ENCODE data around the gene RHOBTB3.

Gene RHOBTB3, protein sequence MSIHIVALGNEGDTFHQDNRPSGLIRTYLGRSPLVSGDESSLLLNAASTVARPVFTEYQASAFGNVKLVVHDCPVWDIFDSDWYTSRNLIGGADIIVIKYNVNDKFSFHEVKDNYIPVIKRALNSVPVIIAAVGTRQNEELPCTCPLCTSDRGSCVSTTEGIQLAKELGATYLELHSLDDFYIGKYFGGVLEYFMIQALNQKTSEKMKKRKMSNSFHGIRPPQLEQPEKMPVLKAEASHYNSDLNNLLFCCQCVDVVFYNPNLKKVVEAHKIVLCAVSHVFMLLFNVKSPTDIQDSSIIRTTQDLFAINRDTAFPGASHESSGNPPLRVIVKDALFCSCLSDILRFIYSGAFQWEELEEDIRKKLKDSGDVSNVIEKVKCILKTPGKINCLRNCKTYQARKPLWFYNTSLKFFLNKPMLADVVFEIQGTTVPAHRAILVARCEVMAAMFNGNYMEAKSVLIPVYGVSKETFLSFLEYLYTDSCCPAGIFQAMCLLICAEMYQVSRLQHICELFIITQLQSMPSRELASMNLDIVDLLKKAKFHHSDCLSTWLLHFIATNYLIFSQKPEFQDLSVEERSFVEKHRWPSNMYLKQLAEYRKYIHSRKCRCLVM

DNA sequence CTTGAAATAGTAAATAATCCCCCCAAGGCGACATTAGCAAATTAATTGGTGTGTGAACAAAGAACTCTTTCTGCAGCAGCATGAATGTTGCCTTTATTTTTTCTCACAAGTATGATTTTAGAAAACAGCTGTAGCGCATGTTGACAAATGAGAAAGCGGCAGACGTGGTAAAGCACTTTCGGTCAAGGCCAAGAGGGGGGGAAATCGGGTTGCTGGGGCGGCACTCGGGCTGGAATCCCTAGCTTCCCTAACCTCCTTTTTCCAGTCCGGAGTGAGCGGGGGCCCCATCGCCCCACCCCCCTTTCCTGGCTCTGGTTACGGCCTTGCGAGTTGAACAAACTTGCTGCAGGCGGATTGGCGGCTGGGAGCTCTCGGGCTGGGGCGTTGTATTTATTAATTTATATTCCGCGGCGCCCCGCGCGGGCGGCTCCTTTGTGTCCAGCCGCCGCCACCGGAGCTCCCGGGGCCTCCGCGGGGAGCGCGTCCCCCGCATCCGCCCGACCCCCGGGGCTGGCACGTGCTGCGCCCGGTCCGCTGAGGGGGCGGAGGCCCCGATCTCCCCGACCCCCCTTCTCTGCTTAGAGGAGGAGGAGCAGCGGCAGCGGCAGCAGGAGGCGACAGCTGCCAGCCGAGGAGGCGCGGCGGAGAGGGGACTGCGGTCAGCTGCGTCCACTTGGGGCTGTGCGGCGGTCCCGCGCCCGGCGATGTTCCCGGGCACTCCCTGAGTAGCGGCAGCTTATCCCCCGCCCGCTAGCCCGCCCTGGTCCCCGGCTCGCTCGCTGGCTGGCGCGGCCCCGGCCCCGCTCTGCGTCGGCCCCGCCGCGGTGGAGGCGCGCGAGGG, at the start of gene RHOBTB3:
Gene RHOBTB3 (plus strand): TSS at position 607 of the 841 bp plus-strand sequence. CDS start 347 bp downstream, outside the sequence.
- ATAC-seq, result peak; percentile 69
- TF ChIP-seq ISL1 (CRISPR knock-in tag; IDR thresholded peaks at IDR 0.05) (0 out of 2 replicates have a peak, but pooled peaks have one; percentile 10), TCF4 (CRISPR knock-in tag; IDR thresholded peaks at IDR 0.05; ENCODE audit: borderline replicate concordance) (peak; percentile 37; the same call in 1 of the 2 replicates), ARNTL (CRISPR knock-in tag; IDR thresholded peaks at IDR 0.05; ENCODE audit: borderline replicate concordance, low read depth) (peak; percentile 71; the same call in 1 of the 2 replicates), PPARA (CRISPR knock-in tag; IDR thresholded peaks at IDR 0.05; ENCODE audit: borderline replicate concordance) (no peak), PATZ1 (CRISPR knock-in tag; IDR thresholded peaks at IDR 0.05; ENCODE audit: borderline replicate concordance) (peak; percentile 96; the same call in 1 of the 2 replicates), ZNF70 (CRISPR knock-in tag; IDR thresholded peaks at IDR 0.05) (0 out of 2 replicates have a peak, but pooled peaks have one; percentile 6)

DNA sequence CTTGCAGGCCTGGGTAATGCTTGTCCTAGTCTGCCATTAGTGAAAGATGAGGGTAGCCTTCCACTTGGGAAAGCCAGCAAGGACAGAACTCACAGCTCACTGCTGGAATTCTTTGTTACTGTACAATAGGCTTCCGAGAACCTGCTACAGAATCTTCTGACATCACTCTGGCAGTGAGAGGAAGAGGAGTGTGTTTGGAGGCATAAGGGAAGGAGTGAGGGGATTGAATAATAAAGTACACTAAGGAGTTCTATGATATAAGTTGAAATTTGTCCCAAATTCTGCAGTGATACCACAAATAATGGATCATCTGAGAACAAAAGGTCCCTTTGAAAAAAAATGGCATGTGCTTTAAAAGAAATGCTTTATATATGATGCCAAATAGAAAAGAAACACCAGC, 48.2 kb upstream of the RHOBTB3 start, which contains the start of gene SPATA9:
Gene SPATA9 (minus strand): TSS at position 101 of the 400 bp plus-strand sequence. CDS start 137 bp downstream, outside the sequence.
- no peak for ATAC-seq
- TF ChIP-seq PPARA (CRISPR knock-in tag; IDR thresholded peaks at IDR 0.05; ENCODE audit: borderline replicate concordance), result no peak
- TF ChIP-seq, protein P1, sequence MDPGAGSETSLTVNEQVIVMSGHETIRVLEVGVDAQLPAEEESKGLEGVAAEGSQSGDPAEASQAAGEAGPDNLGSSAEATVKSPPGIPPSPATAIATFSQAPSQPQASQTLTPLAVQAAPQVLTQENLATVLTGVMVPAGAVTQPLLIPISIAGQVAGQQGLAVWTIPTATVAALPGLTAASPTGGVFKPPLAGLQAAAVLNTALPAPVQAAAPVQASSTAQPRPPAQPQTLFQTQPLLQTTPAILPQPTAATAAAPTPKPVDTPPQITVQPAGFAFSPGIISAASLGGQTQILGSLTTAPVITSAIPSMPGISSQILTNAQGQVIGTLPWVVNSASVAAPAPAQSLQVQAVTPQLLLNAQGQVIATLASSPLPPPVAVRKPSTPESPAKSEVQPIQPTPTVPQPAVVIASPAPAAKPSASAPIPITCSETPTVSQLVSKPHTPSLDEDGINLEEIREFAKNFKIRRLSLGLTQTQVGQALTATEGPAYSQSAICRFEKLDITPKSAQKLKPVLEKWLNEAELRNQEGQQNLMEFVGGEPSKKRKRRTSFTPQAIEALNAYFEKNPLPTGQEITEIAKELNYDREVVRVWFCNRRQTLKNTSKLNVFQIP (CRISPR knock-in tag; IDR thresholded peaks at IDR 0.05; ENCODE audit: borderline replicate concordance, low read depth), result no peak
- no peak for TF ChIP-seq TCF4 (CRISPR knock-in tag; IDR thresholded peaks at IDR 0.05; ENCODE audit: borderline replicate concordance)
- TF ChIP-seq BACH2 (CRISPR knock-in tag; IDR thresholded peaks at IDR 0.05; ENCODE audit: borderline replicate concordance), result no peak
- no peak for TF ChIP-seq ZNF565 (CRISPR knock-in tag; conservative IDR thresholded peaks at IDR 0.05; ENCODE audit: low read depth)
- TF ChIP-seq TOX (CRISPR knock-in tag; IDR thresholded peaks at IDR 0.05; ENCODE audit: borderline replicate concordance), result no peak
- TF ChIP-seq OSR1 (CRISPR knock-in tag; IDR thresholded peaks at IDR 0.05), result no peak
- no peak for TF ChIP-seq ZC3H10 (CRISPR knock-in tag; IDR thresholded peaks at IDR 0.05)
- TF ChIP-seq ZNF8 (CRISPR knock-in tag; IDR thresholded peaks at IDR 0.05), result no peak
- TF ChIP-seq ARNTL (CRISPR knock-in tag; IDR thresholded peaks at IDR 0.05; ENCODE audit: borderline replicate concordance, low read depth), result no peak

GRCh38 chr5:95684361-95684760, 46.8 kb upstream of the RHOBTB3 start:
- TF ChIP-seq CREB5 (CRISPR knock-in tag; IDR thresholded peaks at IDR 0.05; ENCODE audit: low read depth), result no peak
- no peak for TF ChIP-seq ZNF565 (CRISPR knock-in tag; conservative IDR thresholded peaks at IDR 0.05; ENCODE audit: low read depth)
- no peak for TF ChIP-seq OSR1 (CRISPR knock-in tag; IDR thresholded peaks at IDR 0.05)
- ATAC-seq, result no peak

- TF ChIP-seq SNAI2 (CRISPR knock-in tag; IDR thresholded peaks at IDR 0.05) (no peak), GLIS3 (CRISPR knock-in tag; IDR thresholded peaks at IDR 0.05) (no peak), ZNF8 (CRISPR knock-in tag; IDR thresholded peaks at IDR 0.05) (no peak), ZC3H10 (CRISPR knock-in tag; IDR thresholded peaks at IDR 0.05) (no peak), CSDC2 (CRISPR knock-in tag; IDR thresholded peaks at IDR 0.05) (no peak), CREB5 (CRISPR knock-in tag; IDR thresholded peaks at IDR 0.05; ENCODE audit: low read depth) (no peak), TSHZ2 (CRISPR knock-in tag; IDR thresholded peaks at IDR 0.05) (no peak)
- TF ChIP-seq, protein P1 (CRISPR knock-in tag; IDR thresholded peaks at IDR 0.05; ENCODE audit: borderline replicate concordance, low read depth), result no peak
- peak; percentile 30; the same call in 1 of the 3 replicates for ATAC-seq
Measured at GRCh38 chr5:95686651-95687050, 44.5 kb upstream of the RHOBTB3 start.

Data from SK-N-SH treated with all-trans-retinoic acid at 6 μM for 48 hours (cell line).